CD14-positive monocyte (primary cell): ENCODE results near the gene AHCYL1. TPM values are rescaled to one million over a fixed set of nuclear protein-coding genes. Genes with fewer than 3 reads are reported as not detected.

ENCODE experiments used
- DNase-seq, 3 donors: peaks; one replicate each; pipeline ENCODE4 v3.0.0-alpha.2; 2011 to 2022
- H2AFZ ChIP-seq: 2 replicates; pipeline ENCODE4 v1.6.0; 2012; ENCODE audit warnings: mild to moderate bottlenecking, low read depth, low read length, inconsistent platforms; ENCODE audit not compliant: insufficient read depth, poor library complexity, severe bottlenecking
- H3K27ac ChIP-seq, 2 donors: 1 replicate in 1 of 2; 2 replicates in 1 of 2; pipeline ENCODE4 v1.5.1; 2012 to 2013; ENCODE audit warnings: low read length in 2 of 2, control low read depth in 1 of 2, inconsistent platforms in 1 of 2, low read depth in 1 of 2, mild to moderate bottlenecking in 1 of 2
- H3K27me3 ChIP-seq, 2 donors: one replicate each; pipeline versions ENCODE4 v1.6.0 to v1.6.1; 2011 to 2013; ENCODE audit warnings: low read length in 2 of 2; ENCODE audit not compliant: control insufficient read depth in 2 of 2, insufficient read depth in 2 of 2
- H3K36me3 ChIP-seq, 2 donors: replicated peaks in 1 of 2; 1 replicate in 1 of 2; 2 replicates in 1 of 2; pipeline versions ENCODE4 v1.5.1 to v1.6.1; 2012 to 2013; ENCODE audit warnings: low read length in 2 of 2, control low read depth in 1 of 2, inconsistent platforms in 1 of 2, mild to moderate bottlenecking in 1 of 2; ENCODE audit not compliant: insufficient read depth in 2 of 2, control insufficient read depth in 1 of 2
- H3K4me1 ChIP-seq, 2 donors: 1 replicate in 1 of 2; 2 replicates in 1 of 2; pipeline versions ENCODE4 v1.5.1 to v1.6.1; 2012 to 2013; ENCODE audit warnings: low read length in 2 of 2, control low read depth in 1 of 2, inconsistent platforms in 1 of 2, mild to moderate bottlenecking in 1 of 2, moderate library complexity in 1 of 2; ENCODE audit not compliant: insufficient read depth in 2 of 2, control insufficient read depth in 1 of 2
- H3K4me2 ChIP-seq: replicated peaks from 2 replicates; pipeline ENCODE3; 2012; ENCODE audit warnings: low read length, moderate library complexity, mild to moderate bottlenecking; ENCODE audit not compliant: poor library complexity, severe bottlenecking; ENCODE audit errors: extremely low read depth
- H3K4me3 ChIP-seq, 3 experiments: fragments of 200-600 bp in 1 of 3; sonication (generic) in 1 of 3; replicated peaks in 1 of 3; 1 replicate in 2 of 3; 2 replicates in 1 of 3; pipeline ENCODE4 v1.5.1; 2011 to 2013; ENCODE audit warnings: low read length in 3 of 3, mild to moderate bottlenecking in 3 of 3, control low read depth in 2 of 3, low read depth in 2 of 3, inconsistent platforms in 1 of 3, moderate library complexity in 1 of 3
- H3K79me2 ChIP-seq: 2 replicates; pipeline ENCODE4 v1.6.0; 2012; ENCODE audit warnings: mild to moderate bottlenecking, control low read depth, inconsistent platforms, low read length, moderate library complexity; ENCODE audit not compliant: insufficient read depth
- H3K9ac ChIP-seq: 2 replicates; pipeline ENCODE4 v1.6.0; 2017; ENCODE audit warnings: low read length, mild to moderate bottlenecking; ENCODE audit not compliant: insufficient read depth, poor library complexity, severe bottlenecking
- H3K9me3 ChIP-seq, 2 donors: replicated peaks in 1 of 2; 1 replicate in 1 of 2; 2 replicates in 1 of 2; pipeline versions ENCODE4 v1.5.1 to v1.6.1; 2012 to 2013; ENCODE audit warnings: low read length in 2 of 2, control low read depth in 1 of 2; ENCODE audit not compliant: control insufficient read depth in 1 of 2, insufficient read depth in 1 of 2
- H4K20me1 ChIP-seq: 2 replicates; pipeline ENCODE4 v1.6.0; 2012; ENCODE audit warnings: mild to moderate bottlenecking, low read length, control low read depth, moderate library complexity; ENCODE audit not compliant: insufficient read depth
- H3K27ac Mint-ChIP-seq, 7 donors: one replicate each; pipeline ENCODE4 v1.8.0; 2020; ENCODE audit warnings: mild to moderate bottlenecking in 7 of 7, mixed read lengths in 7 of 7, moderate library complexity in 6 of 7, inconsistent platforms in 2 of 7
- H3K27me3 Mint-ChIP-seq, 3 donors: one replicate each; pipeline ENCODE4 v1.8.0; 2021 to 2022; ENCODE audit warnings: low read depth in 3 of 3, mild to moderate bottlenecking in 3 of 3, mixed read lengths in 3 of 3, moderate library complexity in 3 of 3, inconsistent platforms in 1 of 3
- H3K36me3 Mint-ChIP-seq, 2 donors: one replicate each; pipeline ENCODE4 v1.8.0; 2020; ENCODE audit warnings: mixed read lengths in 2 of 2, inconsistent platforms in 1 of 2, mild to moderate bottlenecking in 1 of 2
- H3K4me1 Mint-ChIP-seq: one replicate; pipeline ENCODE4 v1.8.0; 2020; ENCODE audit warnings: mild to moderate bottlenecking, mixed read lengths
- H3K4me3 Mint-ChIP-seq, 2 donors: one replicate each; pipeline ENCODE4 v1.8.0; 2020; ENCODE audit warnings: mild to moderate bottlenecking in 2 of 2, mixed read lengths in 2 of 2, moderate library complexity in 1 of 2
- H3K9me3 Mint-ChIP-seq, 7 donors: one replicate each; pipeline ENCODE4 v1.8.0; 2020 to 2022; ENCODE audit warnings: mixed read lengths in 7 of 7, mild to moderate bottlenecking in 6 of 7, moderate library complexity in 6 of 7, inconsistent platforms in 2 of 7
- WGBS: methylation state at CpG from one replicate; pipeline ENCODE4 v1.1.5; 2013; ENCODE audit warnings: missing lambda C conversion rate; ENCODE audit not compliant: insufficient coverage; 5-methylcytosine and 5-hydroxymethylcytosine counted together
- intact Hi-C, 2 donors: fragments of 100-400 bp; cut with micrococcal nuclease; formaldehyde crosslinking; loops; one replicate each; pipeline versions ENCODE4 v1.15.0 to v1.15.1; 2023
- polyA plus RNA-seq, 3 donors: library from polyadenylated mRNA; depleted of rRNA in 1 of 3; unstranded in 2 of 3; stranded (reverse) in 1 of 3; fragments of 300-500 nt in 2 of 3; fragments of >200 nt in 1 of 3; fragmentation: Illumina TruSeq in 2 of 3; gene quantifications; 1 replicate in 2 of 3; 2 replicates in 1 of 3; pipeline ENCODE4 v1.2.3, GENCODE V29; 2012 to 2021
- TF ChIP-seq, protein P1 (sequence below): fragments of 200-600 bp; IDR thresholded peaks from one replicate; pipeline ENCODE4 v1.8.0; 2022; ENCODE audit warnings: antibody characterized with exemption, mild to moderate bottlenecking

Gene AHCYL1
- polyA plus RNA-seq, 3 donors = 39.1 to 63.9 (median 48.8) TPM

DNA sequence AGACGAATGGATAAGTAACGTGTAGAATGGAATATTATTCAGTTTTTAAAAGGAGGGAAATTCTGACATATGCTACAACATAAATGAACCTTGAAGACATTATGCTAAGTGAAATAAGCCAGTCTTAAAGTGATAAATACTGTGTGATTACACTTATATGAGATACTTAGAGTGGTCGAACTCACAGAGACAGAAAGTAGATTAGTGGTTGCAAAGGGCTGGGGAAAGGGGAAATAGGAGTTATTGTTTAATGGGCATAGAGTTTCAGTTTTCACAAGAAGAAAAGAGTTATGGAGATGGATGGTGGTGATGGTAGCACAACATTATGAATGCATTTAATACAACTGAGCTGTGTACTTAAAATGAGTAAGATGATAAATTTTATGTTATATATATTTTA is 14.7 kb upstream of the AHCYL1 start:
- no peaks in the 10 kb centered on the region for H3K79me2 ChIP-seq
- H3K4me2 ChIP-seq = no peak overlapping the region
- Mint-ChIP-seq H3K36me3 (no peaks in the 10 kb centered on the region), H3K27me3 (peaks cover 0 to 2% (median 2%) of the 10 kb centered on the region in 3 donors), H3K4me1 (peaks cover 6% of the 10 kb centered on the region), H3K4me3 (no peak overlapping the region), H3K27ac (no peak overlapping the region), H3K9me3 (peaks cover 2 to 12% (median 6%) of the 10 kb centered on the region in 7 donors)
- intact Hi-C loops = loop anchor here in 1 of 2 donors (5.0 kb wide), 1 partner anchor 48 kb away; no protein-coding TSS in a partner anchor
- H3K4me3 ChIP-seq = no peak overlapping the region
- no peaks in the 10 kb centered on the region for H4K20me1 ChIP-seq
- H2AFZ ChIP-seq = no peak overlapping the region
- no peak overlapping the region for H3K27ac ChIP-seq
- TF ChIP-seq, protein P1, sequence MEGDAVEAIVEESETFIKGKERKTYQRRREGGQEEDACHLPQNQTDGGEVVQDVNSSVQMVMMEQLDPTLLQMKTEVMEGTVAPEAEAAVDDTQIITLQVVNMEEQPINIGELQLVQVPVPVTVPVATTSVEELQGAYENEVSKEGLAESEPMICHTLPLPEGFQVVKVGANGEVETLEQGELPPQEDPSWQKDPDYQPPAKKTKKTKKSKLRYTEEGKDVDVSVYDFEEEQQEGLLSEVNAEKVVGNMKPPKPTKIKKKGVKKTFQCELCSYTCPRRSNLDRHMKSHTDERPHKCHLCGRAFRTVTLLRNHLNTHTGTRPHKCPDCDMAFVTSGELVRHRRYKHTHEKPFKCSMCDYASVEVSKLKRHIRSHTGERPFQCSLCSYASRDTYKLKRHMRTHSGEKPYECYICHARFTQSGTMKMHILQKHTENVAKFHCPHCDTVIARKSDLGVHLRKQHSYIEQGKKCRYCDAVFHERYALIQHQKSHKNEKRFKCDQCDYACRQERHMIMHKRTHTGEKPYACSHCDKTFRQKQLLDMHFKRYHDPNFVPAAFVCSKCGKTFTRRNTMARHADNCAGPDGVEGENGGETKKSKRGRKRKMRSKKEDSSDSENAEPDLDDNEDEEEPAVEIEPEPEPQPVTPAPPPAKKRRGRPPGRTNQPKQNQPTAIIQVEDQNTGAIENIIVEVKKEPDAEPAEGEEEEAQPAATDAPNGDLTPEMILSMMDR = no peak
- WGBS = 43% methylated on average over 1 of the region's 3 CpGs
- H3K27me3 ChIP-seq = no peaks in the 10 kb centered on the region
- DNase-seq = no peak
- H3K4me1 ChIP-seq = no peaks in the 10 kb centered on the region
- H3K9me3 ChIP-seq = peaks cover 3 to 5% of the 10 kb centered on the region in 2 donors
- no peaks in the 10 kb centered on the region for H3K36me3 ChIP-seq
- H3K9ac ChIP-seq = no peak overlapping the region

DNA sequence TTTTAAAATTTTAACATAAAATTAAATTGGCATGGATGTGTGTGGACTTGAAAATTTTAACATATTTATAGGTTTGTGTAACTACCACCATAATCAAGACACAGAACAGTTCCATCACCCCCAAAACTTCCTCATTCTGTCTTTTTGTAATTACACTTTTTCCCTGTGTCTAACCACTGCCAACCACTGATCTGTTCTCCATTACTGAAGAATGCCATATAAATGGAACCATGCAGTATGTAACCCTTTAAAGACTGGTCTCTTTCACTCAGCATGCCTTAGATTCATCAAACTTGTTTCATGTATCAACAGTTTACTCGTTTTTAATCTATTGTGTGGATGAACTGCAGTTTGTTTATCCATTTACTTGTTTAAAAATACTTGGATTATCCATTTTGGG is 13.0 kb upstream of the AHCYL1 start:
- Mint-ChIP-seq H3K9me3 (peaks cover 0 to 6% (median 4%) of the 10 kb centered on the region in 7 donors), H3K36me3 (no peaks in the 10 kb centered on the region), H3K27ac (no peak overlapping the region), H3K4me3 (no peak overlapping the region), H3K4me1 (peaks cover 6% of the 10 kb centered on the region), H3K27me3 (peaks cover 0 to 2% (median 0%) of the 10 kb centered on the region in 3 donors)
- H3K9ac ChIP-seq = no peak overlapping the region
- no peaks in the 10 kb centered on the region for H3K79me2 ChIP-seq
- H3K9me3 ChIP-seq = peaks cover 3 to 5% of the 10 kb centered on the region in 2 donors
- H3K4me1 ChIP-seq = no peaks in the 10 kb centered on the region
- H4K20me1 ChIP-seq = no peaks in the 10 kb centered on the region
- no peak for DNase-seq
- H3K27me3 ChIP-seq = no peaks in the 10 kb centered on the region
- no peak overlapping the region for H3K4me3 ChIP-seq
- no peak overlapping the region for H2AFZ ChIP-seq
- TF ChIP-seq, protein P1 = no peak
- H3K4me2 ChIP-seq = no peak overlapping the region
- H3K27ac ChIP-seq = no peak overlapping the region
- H3K36me3 ChIP-seq = no peaks in the 10 kb centered on the region
- no CpG with 5 or more reads among the region's 1 CpG for WGBS
- intact Hi-C loops = no loop called here
